Glutamatergic neuron (in vitro differentiated cells): Measurements from ENCODE around the gene GPHN. TPM values are rescaled to one million over a fixed set of nuclear protein-coding genes. Genes with fewer than 3 reads are reported as not detected.
A peak's percentile ranks its signal among the peaks of the same experiment; 100 is the strongest.
"Not testable (repeated sequence)": the region's sequence is repeated elsewhere in the genome, so short reads cannot be mapped to it uniquely, and the experiment has no call there.

Experiments
- DNase-seq: peaks from one replicate; pipeline ENCODE4 v3.0.0; 2022
- H3K27ac Mint-ChIP-seq: one replicate; pipeline ENCODE4 v1.8.0; 2020; ENCODE audit warnings: mild to moderate bottlenecking, mixed read lengths, inconsistent platforms; ENCODE audit not compliant: unreplicated experiment
- H3K27me3 Mint-ChIP-seq: one replicate; pipeline ENCODE4 v1.8.0; 2020; ENCODE audit warnings: mild to moderate bottlenecking, moderate library complexity, mixed read lengths, inconsistent platforms; ENCODE audit not compliant: unreplicated experiment
- H3K36me3 Mint-ChIP-seq: one replicate; pipeline ENCODE4 v1.8.0; 2020; ENCODE audit warnings: mild to moderate bottlenecking, mixed read lengths, inconsistent platforms; ENCODE audit not compliant: unreplicated experiment
- H3K4me1 Mint-ChIP-seq: one replicate; pipeline ENCODE4 v1.8.0; 2020; ENCODE audit warnings: mild to moderate bottlenecking, low read depth, mixed read lengths, inconsistent platforms; ENCODE audit not compliant: unreplicated experiment
- H3K4me3 Mint-ChIP-seq: one replicate; pipeline ENCODE4 v1.8.0; 2020; ENCODE audit warnings: mild to moderate bottlenecking, mixed read lengths, inconsistent platforms; ENCODE audit not compliant: unreplicated experiment
- H3K9me3 Mint-ChIP-seq: one replicate; pipeline ENCODE4 v1.8.0; 2020; ENCODE audit warnings: mild to moderate bottlenecking, moderate library complexity, mixed read lengths, inconsistent platforms; ENCODE audit not compliant: unreplicated experiment
- total RNA-seq: library from RNA; stranded (reverse); fragmentation: NEBNext Ultra II Directional; extraction: Animal tissue kit (Norgen Biotek cat#: 25700); gene quantifications from one replicate; pipeline ENCODE4 v1.2.1, GENCODE V29; 2021; ENCODE audit not compliant: unreplicated experiment
- TF ChIP-seq, protein P1 (sequence below): fragments of 200-600 bp; sonication (generic); IDR thresholded peaks from one replicate; pipeline ENCODE4 v1.5.0; 2021; ENCODE audit not compliant: partially characterized antibody, unreplicated experiment

Gene GPHN
- total RNA-seq, 1 donor from 2014 or later, result 29.8 TPM

- Mint-ChIP-seq H3K4me1 (no peaks in the 10 kb centered on the region), H3K9me3 (no peaks in the 10 kb centered on the region), H3K36me3 (no peaks in the 10 kb centered on the region), H3K27me3 (no peaks in the 10 kb centered on the region), H3K27ac (no peak overlapping the region), H3K4me3 (no peak overlapping the region)
- TF ChIP-seq, protein P1, sequence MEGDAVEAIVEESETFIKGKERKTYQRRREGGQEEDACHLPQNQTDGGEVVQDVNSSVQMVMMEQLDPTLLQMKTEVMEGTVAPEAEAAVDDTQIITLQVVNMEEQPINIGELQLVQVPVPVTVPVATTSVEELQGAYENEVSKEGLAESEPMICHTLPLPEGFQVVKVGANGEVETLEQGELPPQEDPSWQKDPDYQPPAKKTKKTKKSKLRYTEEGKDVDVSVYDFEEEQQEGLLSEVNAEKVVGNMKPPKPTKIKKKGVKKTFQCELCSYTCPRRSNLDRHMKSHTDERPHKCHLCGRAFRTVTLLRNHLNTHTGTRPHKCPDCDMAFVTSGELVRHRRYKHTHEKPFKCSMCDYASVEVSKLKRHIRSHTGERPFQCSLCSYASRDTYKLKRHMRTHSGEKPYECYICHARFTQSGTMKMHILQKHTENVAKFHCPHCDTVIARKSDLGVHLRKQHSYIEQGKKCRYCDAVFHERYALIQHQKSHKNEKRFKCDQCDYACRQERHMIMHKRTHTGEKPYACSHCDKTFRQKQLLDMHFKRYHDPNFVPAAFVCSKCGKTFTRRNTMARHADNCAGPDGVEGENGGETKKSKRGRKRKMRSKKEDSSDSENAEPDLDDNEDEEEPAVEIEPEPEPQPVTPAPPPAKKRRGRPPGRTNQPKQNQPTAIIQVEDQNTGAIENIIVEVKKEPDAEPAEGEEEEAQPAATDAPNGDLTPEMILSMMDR, result no peak
- no peak for DNase-seq
Observed at GRCh38 chr14:66539034-66539433, 31.1 kb downstream of the GPHN start.

GRCh38 chr14:66540038-66540437 lies 32.1 kb downstream of the GPHN start:
- TF ChIP-seq, protein P1, result no peak
- Mint-ChIP-seq H3K4me1 (no peaks in the 10 kb centered on the region), H3K9me3 (no peaks in the 10 kb centered on the region), H3K27ac (no peak overlapping the region), H3K4me3 (no peak overlapping the region), H3K27me3 (peaks cover 2% of the 10 kb centered on the region), H3K36me3 (no peaks in the 10 kb centered on the region)
- DNase-seq, result no peak

GRCh38 chr14:66541627-66542026 lies 33.7 kb downstream of the GPHN start:
- Mint-ChIP-seq H3K27me3 (peaks cover 2% of the 10 kb centered on the region), H3K36me3 (no peaks in the 10 kb centered on the region), H3K4me1 (no peaks in the 10 kb centered on the region), H3K9me3 (no peaks in the 10 kb centered on the region), H3K27ac (no peak overlapping the region), H3K4me3 (no peak overlapping the region)
- TF ChIP-seq, protein P1, result no peak
- DNase-seq, result no peak

DNA sequence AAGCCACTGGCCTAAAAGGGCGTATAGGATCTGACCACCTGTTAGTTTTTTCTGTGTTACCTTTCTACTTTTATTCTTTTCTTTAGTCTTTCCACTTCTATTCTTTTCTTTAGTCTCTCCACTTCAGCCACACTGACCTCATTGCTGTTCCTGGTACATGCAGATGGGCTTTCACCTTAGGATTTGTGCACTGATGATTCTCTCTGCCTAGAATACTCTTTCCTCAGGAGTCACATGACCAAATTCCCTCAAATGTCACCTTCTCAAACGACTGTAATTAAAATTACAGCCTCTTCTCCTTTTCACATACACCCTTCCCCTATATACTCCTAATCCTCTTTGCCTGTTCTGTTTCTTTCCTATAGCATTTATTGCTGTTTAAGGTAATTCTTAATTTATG lies 36.0 kb downstream of the GPHN start:
- no peaks in the 10 kb centered on the region for H3K4me1 Mint-ChIP-seq
- DNase-seq, result no peak
- H3K9me3 Mint-ChIP-seq, result peaks cover 5% of the 10 kb centered on the region
- no peak overlapping the region for H3K27ac Mint-ChIP-seq
- H3K27me3 Mint-ChIP-seq, result peaks cover 3% of the 10 kb centered on the region
- peaks cover 7% of the 10 kb centered on the region for H3K36me3 Mint-ChIP-seq
- no peak overlapping the region for H3K4me3 Mint-ChIP-seq
- TF ChIP-seq, protein P1, result no peak

DNA sequence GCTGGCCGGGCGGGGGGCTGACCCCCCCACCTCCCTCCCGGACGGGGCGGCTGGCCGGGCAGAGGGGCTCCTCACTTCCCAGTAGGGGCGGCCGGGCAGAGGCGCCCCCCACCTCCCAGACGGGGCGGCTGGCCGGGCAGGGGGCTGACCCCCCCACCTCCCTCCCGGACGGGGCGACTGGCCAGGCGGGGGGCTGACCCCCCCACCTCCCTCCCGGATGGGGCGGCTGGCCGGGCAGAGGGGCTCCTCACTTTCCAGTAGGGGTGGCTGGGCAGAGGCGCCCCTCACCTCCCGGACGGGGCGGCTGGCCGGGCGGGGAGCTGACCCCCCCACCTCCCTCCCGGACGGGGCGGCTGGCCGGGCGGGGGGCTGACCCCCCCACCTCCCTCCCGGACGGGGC lies 37.2 kb downstream of the GPHN start:
- H3K27ac Mint-ChIP-seq, H3K36me3 Mint-ChIP-seq, H3K4me3 Mint-ChIP-seq, H3K9me3 Mint-ChIP-seq, H3K27me3 Mint-ChIP-seq, H3K4me1 Mint-ChIP-seq, DNase-seq: not testable (repeated sequence)

- not testable (repeated sequence) for H3K9me3 Mint-ChIP-seq, H3K27ac Mint-ChIP-seq, H3K36me3 Mint-ChIP-seq, H3K4me1 Mint-ChIP-seq, H3K4me3 Mint-ChIP-seq, H3K27me3 Mint-ChIP-seq
- peak; percentile 21 for DNase-seq
Observed at GRCh38 chr14:66545751-66546150, 37.8 kb downstream of the GPHN start.
